HG02885 (cell line): ENCODE data around the gene NRXN3.

Source experiments
- ATAC-seq: cut with Tn5 transposase; IDR thresholded peaks from one replicate; pipeline ENCODE4 v1.9.1; 2021; ENCODE audit warnings: mild to moderate bottlenecking; ENCODE audit not compliant: unreplicated experiment, poor library complexity

NRXN3 gene

GRCh38 chr14:79516009-79516408, 1345.8 kb downstream of the NRXN3 start:
- ATAC-seq: no peak

DNA sequence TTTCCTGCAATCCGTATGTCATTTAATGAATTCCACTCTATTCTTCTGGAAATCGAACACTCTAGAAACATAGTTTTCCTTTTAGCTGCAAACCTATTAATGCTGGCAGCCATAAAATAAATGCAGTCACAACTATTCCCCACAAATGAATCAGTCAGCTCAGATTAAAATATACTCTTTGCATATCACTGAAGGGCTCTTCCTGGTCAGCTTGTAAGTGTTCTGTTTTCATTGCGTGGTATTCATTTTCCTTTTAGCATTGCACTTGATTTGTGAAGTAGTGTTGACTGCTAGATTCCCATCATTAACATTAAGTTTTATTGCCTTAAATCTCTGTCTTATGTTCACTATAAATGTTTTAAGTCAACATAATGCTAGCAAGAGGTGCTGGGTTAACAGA, 1355.2 kb downstream of the NRXN3 start:
- ATAC-seq: no peak

DNA sequence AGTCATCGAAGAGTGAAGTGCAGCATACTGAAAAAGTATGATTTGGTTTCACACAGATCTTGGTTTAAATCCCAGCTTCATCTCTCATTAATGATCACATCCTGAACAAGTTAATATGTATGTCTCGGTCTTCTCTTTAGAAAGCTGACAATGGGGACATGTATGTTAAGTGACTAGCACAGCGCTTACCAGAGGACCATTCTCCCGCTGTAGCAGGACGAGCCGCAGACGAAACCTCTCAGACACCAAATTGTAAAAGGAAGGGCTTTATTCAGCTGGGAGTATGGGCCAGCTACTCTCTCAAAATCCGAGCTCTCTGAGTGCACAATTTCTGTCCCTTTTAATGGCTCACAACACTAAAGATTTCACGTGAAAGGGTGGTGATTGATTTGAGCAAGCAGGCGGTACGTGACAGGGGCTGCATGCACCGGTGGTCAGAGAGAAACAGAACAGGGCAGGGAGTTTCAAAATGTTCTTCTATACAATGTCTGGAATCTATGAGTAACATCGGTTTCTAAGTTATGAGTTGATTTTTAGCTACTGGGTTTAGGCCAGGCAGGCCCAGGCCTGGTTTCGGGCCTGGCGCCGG, 1358.7 kb downstream of the NRXN3 start:
- ATAC-seq: no peak

DNA sequence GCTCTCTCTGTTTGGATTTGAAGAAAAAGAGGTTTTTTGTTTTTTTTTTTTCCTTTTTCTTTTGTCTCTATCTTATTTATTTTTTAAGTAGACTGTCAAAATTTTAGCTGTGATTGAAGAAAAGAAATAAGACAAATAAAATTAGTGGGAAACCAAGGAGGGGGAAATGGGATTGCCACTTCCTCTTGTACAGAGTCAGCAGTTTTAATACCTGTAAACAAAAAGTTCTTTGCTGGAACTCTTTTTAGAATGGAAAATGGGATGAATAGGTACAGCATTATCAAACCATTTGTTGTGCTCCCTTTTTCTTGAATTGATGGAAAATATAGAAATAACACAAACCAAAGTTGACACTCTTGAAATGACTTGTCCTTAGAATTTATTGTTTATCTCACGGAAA, 1360.4 kb downstream of the NRXN3 start:
- no peak for ATAC-seq

DNA sequence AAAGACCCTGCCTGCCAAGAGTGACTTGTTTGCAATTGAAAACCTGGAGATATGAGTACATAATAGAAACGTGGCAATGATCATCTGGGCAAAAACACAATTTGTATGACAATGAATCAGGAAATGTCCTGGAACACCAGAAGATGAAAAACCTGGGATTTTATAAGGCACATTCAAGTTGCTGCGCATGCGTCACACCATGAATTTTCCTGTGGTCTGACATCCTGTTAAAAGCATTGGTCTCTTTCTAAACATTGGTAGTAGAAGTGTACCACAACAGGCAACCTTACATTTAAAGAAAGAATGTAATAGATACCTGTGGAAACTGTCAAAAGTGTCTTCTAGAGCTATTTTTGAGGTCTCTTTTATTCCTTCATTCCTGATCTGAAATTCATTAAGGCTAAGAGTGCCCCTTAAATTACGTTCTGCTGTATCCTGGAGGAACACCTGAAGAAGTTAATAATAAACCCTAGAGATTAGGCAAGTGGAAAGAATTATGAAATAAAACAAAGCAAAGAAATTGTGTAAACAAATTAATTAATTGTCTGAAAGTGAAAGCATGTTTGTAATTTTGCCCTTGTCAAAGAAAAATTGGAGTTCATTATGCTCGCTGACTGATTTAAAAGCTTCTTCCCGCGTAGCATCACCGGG, 1364.7 kb downstream of the NRXN3 start:
- ATAC-seq: no peak

GRCh38 chr14:79540394-79540793, 1370.2 kb downstream of the NRXN3 start:
- ATAC-seq: no peak

- no peak for ATAC-seq
Observed at GRCh38 chr14:79542121-79542520, 1371.9 kb downstream of the NRXN3 start.

DNA sequence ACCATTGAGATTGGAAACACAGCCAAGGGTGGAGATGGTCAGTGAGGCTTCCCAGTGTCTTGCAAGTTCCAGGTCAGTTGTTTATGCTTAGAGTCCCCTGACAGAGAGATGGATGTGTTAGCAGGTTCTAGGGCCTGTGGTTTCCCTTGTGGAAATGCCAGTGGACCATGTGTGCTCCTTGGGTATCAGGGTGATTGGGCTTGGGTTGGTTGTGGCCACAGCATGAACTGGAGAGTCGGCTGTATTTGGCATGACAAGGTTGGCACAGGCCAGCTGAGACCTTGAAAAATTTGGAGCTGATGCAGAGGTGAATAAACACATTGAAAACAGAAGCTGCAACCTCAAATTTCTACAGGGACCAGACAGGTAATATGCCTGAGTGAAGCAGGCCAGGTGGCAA, 1373.2 kb downstream of the NRXN3 start:
- no peak for ATAC-seq

DNA sequence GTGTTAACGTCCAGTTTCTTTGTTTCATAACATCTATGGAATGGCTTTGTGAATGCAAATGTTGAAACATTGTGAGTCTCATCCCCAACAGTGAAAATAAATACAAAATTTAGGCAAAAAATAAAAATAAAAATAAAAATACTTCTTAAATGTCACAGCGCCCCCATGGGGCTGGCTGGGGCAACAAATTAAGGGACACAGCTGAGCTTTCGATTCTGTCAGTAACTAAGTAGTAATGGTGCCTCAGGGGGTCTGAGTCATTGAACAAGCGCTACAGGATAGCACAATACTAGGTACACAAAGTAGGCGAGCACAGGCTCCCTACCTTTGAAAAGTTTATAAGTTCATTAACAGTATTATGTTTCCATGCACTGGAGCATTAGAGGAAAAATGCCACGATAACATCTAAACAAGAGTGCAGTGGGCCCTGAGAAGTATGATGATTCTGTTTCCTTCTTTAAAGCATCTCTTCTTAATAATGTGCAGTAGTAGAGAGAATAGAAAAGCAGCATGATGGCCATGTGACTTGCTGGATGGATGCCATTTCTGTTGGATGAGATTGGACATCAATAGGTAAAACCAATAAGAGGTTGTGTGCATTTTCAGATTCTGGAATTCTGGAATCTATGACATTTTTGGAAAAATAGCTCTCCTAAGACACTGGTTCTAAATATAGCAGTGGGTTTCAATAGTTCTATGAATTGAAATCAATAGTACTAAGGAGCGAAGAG, 1374.0 kb downstream of the NRXN3 start:
- ATAC-seq: no peak

DNA sequence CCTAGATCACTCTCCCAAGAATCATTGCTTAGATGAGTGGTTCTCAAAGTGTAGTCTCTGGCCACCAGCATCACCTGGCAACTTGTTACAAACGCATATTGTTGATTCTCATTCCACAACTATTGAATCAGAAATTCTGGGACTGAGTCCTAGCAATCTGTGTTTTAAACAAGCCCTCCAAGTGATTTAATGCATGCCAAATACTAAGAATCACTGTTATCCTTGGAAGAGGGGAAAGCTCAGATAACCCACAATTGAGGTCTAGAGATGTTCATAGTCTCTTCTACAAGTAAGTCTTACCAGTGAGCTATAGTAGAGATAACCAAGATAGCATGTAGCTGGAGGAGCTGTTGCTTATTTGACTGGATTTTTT, 1374.5 kb downstream of the NRXN3 start:
- no peak for ATAC-seq

GRCh38 chr14:79548836-79549235, 1378.7 kb downstream of the NRXN3 start:
- ATAC-seq: no peak

GRCh38 chr14:79549515-79549914, 1379.3 kb downstream of the NRXN3 start:
- ATAC-seq: no peak

GRCh38 chr14:79551523-79551922, 1381.3 kb downstream of the NRXN3 start:
- no peak for ATAC-seq

DNA sequence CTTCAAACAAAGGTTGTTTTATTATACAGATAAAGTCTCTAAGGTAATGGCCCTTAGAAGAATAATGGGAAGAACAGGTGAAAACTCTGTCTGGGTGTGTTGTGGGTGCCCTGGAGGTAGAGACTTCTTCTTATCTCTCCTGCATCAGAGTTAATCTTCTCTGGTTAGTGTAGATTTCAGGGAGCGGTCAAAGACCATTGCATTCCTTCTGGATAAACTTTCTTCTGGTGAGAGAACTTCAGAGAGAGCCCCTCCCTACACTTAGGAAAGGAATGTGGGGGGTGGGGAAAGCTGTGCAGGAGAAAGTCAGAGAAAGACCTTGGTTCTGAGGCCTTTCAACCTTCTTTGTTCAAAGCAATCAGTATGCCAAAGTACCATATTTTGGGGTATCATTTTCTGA, 1382.6 kb downstream of the NRXN3 start:
- no peak for ATAC-seq

GRCh38 chr14:79554816-79555215, 1384.6 kb downstream of the NRXN3 start:
- no peak for ATAC-seq

DNA sequence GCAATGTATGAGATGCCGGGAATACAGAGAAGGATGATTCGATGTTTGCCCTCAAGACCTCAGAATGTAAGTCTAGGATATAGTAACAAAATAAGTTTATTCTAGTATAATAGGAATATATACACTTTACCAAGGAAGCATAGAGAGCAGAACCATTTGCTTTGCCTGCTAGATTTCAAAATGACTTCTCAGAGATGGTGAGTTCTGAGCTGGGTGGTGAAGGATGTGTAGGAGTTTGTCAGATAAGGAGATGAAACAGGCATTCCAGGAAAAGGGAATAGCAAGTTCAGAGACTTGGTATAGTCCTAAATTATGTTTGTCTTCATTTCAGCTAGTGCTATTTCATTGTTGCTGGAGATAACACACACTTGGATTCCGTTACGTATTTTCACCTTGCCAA, 1385.3 kb downstream of the NRXN3 start:
- no peak for ATAC-seq

- ATAC-seq: no peak
Observed at GRCh38 chr14:79557309-79557708, 1387.1 kb downstream of the NRXN3 start.

DNA sequence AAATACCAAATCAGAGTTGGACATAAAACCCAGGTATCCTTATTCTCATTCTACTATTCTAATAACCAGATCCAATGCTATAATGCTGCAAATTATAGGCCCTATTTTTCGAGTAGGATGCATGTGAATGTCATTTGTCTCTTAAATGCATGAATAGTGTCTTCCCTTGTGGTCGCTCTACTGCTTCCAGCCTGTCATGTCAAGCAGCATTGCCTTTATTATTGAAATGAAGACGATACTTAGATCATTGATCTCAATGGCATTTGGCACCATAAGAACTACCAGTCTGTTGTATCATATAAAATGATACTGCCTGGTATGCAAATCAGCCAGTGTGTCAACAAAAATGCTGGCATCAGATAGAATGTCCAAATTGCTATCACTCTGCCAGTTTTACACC, 1392.0 kb downstream of the NRXN3 start:
- ATAC-seq: no peak

- no peak for ATAC-seq
Observed at GRCh38 chr14:79564371-79564770, 1394.2 kb downstream of the NRXN3 start.

GRCh38 chr14:79567306-79567705, 1397.1 kb downstream of the NRXN3 start:
- ATAC-seq: no peak

GRCh38 chr14:79568594-79568993, 1398.4 kb downstream of the NRXN3 start:
- no peak for ATAC-seq

GRCh38 chr14:79569072-79569471, 1398.9 kb downstream of the NRXN3 start:
- no peak for ATAC-seq
